ENCODE results near the gene MMP3. TPM values are rescaled to one million over a fixed set of nuclear protein-coding genes. Genes with fewer than 3 reads are reported as not detected.

MMP3 gene
- total and polyA plus RNA-seq, 4 donors: 0.31 to 0.86 (median 0.53) TPM; not detected in 1

GRCh38 chr11:102868339-102868738 is 24.9 kb upstream of the MMP3 start:
- 78 to 83% methylated on average over 3 of the region's 3 CpGs for WGBS, 2 donors
- ATAC-seq (ENCODE audit: insufficient read depth, low FRiP score) (no peak), DNase-seq (no peak)
- no peak for TF ChIP-seq CTCF (IDR thresholded peaks at IDR 0.05; ENCODE audit: control extremely low read depth, extremely low read depth)
- Histone ChIP-seq H3K4me1 (ENCODE audit: control insufficient read depth in 5 of 5, insufficient read depth in 5 of 5, low read length in 5 of 5) (no peaks in the 10 kb centered on the region), H3K9ac (ENCODE audit: insufficient read depth in 1 of 2, low read length in 2 of 2) (no peak overlapping the region), H3K27ac (ENCODE audit: low read depth in 1 of 2, low read length in 1 of 2) (no peak overlapping the region), H3K4me3 (no peak overlapping the region), H3K36me3 (ENCODE audit: control insufficient read depth in 4 of 4, insufficient read depth in 4 of 4, low read length in 4 of 4) (no peaks in the 10 kb centered on the region), H3K27me3 (ENCODE audit: control insufficient read depth in 3 of 3, insufficient read depth in 3 of 3, low read length in 2 of 3) (no peaks in the 10 kb centered on the region), H3K9me3 (ENCODE audit: control insufficient read depth in 4 of 4, insufficient read depth in 3 of 4, low read length in 3 of 4) (no peaks in the 10 kb centered on the region)

- no peak overlapping the region for H3K4me3 ChIP-seq
- DNase-seq (peak in 1 of 3 donors; percentile 9), ATAC-seq (ENCODE audit: insufficient read depth, low FRiP score) (no peak)
- H3K9me3 ChIP-seq (ENCODE audit: control insufficient read depth in 4 of 4, insufficient read depth in 3 of 4, low read length in 3 of 4): no peaks in the 10 kb centered on the region
- no peak for TF ChIP-seq CTCF (IDR thresholded peaks at IDR 0.05; ENCODE audit: control extremely low read depth, extremely low read depth)
- no peak overlapping the region for H3K27ac ChIP-seq (ENCODE audit: low read depth in 1 of 2, low read length in 1 of 2)
- H3K4me1 ChIP-seq (ENCODE audit: control insufficient read depth in 5 of 5, insufficient read depth in 5 of 5, low read length in 5 of 5): no peaks in the 10 kb centered on the region
- no peaks in the 10 kb centered on the region for H3K27me3 ChIP-seq (ENCODE audit: control insufficient read depth in 3 of 3, insufficient read depth in 3 of 3, low read length in 2 of 3)
- H3K9ac ChIP-seq (ENCODE audit: insufficient read depth in 1 of 2, low read length in 2 of 2): no peak overlapping the region
- WGBS, 2 donors: 65 to 83% methylated on average over 1 of the region's 1 CpG
- no peaks in the 10 kb centered on the region for H3K36me3 ChIP-seq (ENCODE audit: control insufficient read depth in 4 of 4, insufficient read depth in 4 of 4, low read length in 4 of 4)
Observed at GRCh38 chr11:102864724-102865123, 21.3 kb upstream of the MMP3 start.

- Histone ChIP-seq H3K27me3 (ENCODE audit: control insufficient read depth in 3 of 3, insufficient read depth in 3 of 3, low read length in 2 of 3) (no peaks in the 10 kb centered on the region), H3K9ac (ENCODE audit: insufficient read depth in 1 of 2, low read length in 2 of 2) (no peak overlapping the region), H3K4me3 (no peak overlapping the region), H3K9me3 (ENCODE audit: control insufficient read depth in 4 of 4, insufficient read depth in 3 of 4, low read length in 3 of 4) (no peaks in the 10 kb centered on the region), H3K36me3 (ENCODE audit: control insufficient read depth in 4 of 4, insufficient read depth in 4 of 4, low read length in 4 of 4) (no peaks in the 10 kb centered on the region), H3K4me1 (ENCODE audit: control insufficient read depth in 5 of 5, insufficient read depth in 5 of 5, low read length in 5 of 5) (no peaks in the 10 kb centered on the region), H3K27ac (ENCODE audit: low read depth in 1 of 2, low read length in 1 of 2) (no peak overlapping the region)
- 77 to 78% methylated on average over 2 of the region's 2 CpGs for WGBS, 2 donors
- DNase-seq (no peak), ATAC-seq (ENCODE audit: insufficient read depth, low FRiP score) (no peak)
- TF ChIP-seq CTCF (IDR thresholded peaks at IDR 0.05; ENCODE audit: control extremely low read depth, extremely low read depth): no peak
Observed at GRCh38 chr11:102853956-102854355, 10.5 kb upstream of the MMP3 start.

GRCh38 chr11:102853055-102853454 is 9.6 kb upstream of the MMP3 start:
- Histone ChIP-seq H3K27ac (ENCODE audit: low read depth in 1 of 2, low read length in 1 of 2) (no peak overlapping the region), H3K9me3 (ENCODE audit: control insufficient read depth in 4 of 4, insufficient read depth in 3 of 4, low read length in 3 of 4) (no peaks in the 10 kb centered on the region), H3K4me3 (no peak overlapping the region), H3K36me3 (ENCODE audit: control insufficient read depth in 4 of 4, insufficient read depth in 4 of 4, low read length in 4 of 4) (no peaks in the 10 kb centered on the region), H3K4me1 (ENCODE audit: control insufficient read depth in 5 of 5, insufficient read depth in 5 of 5, low read length in 5 of 5) (no peaks in the 10 kb centered on the region), H3K9ac (ENCODE audit: insufficient read depth in 1 of 2, low read length in 2 of 2) (no peak overlapping the region), H3K27me3 (ENCODE audit: control insufficient read depth in 3 of 3, insufficient read depth in 3 of 3, low read length in 2 of 3) (no peaks in the 10 kb centered on the region)
- WGBS, 2 donors: 87 to 94% methylated on average over 3 of the region's 3 CpGs
- no peak for DNase-seq
- TF ChIP-seq CTCF (IDR thresholded peaks at IDR 0.05; ENCODE audit: control extremely low read depth, extremely low read depth): no peak
- ATAC-seq (ENCODE audit: insufficient read depth, low FRiP score): no peak

Data from lung (tissue), 12 donors.